Fibroblast of gingiva (primary cell): ENCODE data around the gene GTF2H4.
"Not testable (repeated sequence)": the region's sequence is repeated elsewhere in the genome, so short reads cannot be mapped to it uniquely, and the experiment has no call there.

Experiments
- DNase-seq: peaks from one replicate; pipeline ENCODE4 v3.0.0-alpha.2; 2011; ENCODE audit warnings: low read depth

GTF2H4 gene

DNA sequence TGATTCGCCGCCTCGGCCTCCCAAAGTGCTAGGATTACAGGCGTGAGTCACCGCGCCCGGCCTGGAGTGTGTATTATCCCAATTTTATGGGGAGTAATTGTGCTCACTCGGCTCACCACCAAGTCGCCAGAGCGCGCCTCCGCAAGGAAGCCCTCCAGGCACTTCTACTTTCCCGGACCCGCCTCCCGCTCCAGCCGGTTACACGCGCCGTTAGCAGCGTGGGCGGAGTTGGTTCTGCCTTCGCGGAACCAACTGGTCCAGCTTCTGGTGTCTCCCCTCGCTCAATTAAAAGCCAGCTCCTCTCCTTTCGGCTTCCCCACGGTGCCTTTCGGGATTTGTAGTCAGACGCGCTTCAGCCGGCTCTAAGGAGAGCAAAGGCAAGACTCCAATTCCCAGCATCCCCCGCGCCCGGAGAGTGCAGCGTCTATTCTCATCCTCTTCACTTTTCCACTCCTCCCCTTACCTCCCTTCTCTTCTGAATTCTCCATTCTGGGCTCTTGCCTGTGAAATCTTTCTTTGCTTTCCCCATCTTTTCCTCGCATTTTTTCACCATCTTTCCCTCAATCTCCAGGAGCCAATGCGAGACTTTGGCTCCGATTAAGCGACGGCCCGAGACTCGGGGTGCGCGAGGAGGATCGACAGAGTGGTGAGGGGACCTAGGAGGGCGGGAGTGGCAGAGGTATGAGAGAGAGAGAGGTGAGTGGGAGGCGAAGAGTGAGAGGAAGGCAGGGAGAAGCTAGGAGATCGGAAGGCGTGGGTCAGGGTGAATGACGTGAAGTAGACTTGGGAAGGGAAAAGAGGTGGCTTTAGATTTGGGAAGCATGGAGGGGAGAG is at the start of gene GTF2H4:
GTF2H4 (plus strand) TSS at position 450 of the 834 bp plus-strand sequence.
- DNase-seq, result peak; percentile 98

DNA sequence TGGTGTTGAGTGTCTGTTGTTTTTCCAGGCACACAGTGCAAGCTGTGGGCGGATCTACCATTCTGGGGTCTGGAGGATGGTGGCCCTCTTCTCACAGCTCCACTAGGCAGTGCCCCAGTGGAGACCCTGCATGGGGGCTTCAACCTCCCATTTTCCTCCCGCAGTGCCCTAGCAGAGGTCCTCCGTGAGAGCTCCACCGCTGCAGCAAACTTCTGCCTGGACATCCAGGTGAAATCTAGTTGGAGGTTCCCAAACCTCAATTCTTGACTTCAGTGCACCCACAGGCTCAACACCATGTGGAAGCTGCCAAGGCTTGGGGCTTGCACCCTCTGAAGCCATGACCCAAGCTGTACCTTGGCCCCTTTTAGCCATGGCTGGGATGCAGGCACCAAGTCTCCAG is 48.3 kb upstream of the GTF2H4 start:
- not testable (repeated sequence) for DNase-seq

DNA sequence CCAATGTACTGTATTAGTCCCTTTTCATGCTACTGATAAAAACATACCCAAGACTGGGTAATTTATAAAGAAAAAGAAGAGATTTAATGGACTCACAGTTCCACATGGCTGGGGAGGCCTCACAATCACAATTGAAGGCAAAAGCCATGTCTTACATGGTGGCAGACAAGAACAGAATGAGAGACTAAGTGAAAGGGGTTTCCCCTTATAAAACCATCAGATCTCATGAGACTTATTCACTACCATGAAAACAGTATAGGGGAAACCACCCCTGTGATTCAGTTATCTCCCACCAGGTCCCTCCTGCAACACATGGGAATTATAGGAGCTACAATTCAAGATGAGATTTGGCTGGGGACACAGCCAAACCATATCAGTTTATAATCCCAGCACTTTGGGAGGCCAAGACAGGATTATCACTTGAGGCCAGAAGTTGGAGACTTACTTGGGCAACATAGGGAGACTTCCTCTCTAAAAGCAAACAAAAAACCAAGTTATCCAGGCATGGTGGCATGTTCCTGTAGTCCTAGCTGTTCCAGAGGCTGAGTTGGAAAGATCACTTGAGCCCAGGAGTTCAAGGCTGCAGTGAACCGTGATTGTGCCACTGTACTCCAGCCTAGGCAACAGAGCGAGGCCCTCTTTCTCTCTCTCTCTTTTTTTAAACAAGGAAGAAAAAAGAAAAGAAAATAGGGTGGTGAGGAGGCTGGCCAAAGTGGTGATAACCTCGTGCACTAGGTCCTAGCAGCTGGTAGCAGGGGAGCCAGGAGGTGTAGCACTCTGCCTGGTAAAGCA is 46.6 kb upstream of the GTF2H4 start:
- no peak for DNase-seq

DNA sequence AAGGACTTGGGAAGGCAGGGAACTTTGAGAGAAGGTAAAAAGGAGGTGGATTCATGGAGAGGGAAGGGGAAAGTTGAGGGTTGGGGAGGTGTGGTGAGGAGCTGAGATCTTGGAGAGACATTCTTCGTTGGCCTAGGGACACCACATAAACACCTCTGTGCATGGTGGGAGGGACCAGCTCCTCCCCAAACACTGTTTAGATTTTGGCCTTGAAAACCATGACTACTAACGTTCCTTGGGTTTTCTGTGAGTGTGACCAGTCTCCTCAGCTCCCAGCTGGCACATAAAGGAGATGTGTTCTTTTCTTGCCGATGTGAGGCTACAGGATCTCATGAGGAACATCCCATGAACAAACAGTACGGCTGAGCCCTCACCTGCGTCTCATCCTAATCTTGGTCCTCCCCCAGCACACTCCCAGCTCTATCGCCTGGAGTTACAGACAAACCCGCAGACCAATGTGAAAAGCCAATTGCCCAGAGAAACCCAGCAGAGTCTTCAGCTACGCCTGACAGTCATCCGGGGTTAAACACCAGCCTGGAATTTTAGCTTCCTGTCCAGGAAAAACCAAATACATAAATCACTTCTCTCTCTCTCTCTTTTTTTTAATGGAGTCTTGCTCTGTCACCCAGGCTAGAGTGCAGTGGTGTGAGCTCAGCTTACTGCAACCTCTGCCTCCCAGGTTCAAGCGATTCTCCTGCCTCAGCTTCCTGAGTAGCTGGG is 45.7 kb upstream of the GTF2H4 start:
- DNase-seq, result no peak

DNA sequence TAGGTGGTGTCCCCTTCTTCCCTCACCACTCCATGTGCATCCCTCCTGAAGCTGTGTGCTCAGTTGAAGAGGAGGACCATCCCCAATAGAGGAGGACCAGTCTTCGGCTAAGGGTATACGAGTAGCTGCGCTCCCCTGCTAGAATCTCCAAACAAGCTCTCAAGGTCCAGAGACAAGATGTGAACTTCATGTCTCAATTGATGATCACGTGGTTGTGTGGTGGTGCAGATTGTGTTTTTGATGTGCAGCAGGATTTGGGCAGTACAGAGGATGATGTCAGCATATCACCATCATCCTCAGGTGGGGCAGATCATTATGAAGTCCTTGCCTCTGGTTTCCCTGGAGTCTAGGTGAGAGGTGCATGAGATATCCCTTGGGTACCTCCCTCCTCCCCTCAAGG is 43.7 kb upstream of the GTF2H4 start:
- DNase-seq, result no peak

DNA sequence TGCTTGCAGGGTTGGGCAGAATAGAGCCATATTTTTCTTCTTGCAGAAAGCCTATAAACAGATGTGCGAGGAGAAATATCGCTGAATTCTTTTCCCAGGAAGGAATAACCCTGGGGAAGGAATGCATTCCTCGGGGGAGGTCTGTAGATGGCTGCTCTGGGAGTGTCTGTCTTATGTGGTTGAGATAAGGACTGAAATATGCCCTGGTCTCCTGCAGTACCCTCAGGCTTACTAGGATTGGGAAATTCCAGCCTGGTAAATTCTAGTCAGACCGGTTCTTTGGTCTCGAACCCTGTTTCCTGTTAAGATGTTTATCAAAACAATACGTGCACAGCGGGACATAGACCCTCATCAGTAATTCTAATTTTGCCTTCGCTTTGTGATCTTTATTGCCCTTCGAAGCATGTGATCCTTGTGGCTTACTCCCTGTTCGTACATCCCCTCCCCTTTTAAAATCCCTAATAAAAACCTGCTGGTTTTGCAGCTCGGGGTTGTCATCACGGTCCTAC is 38.7 kb upstream of the GTF2H4 start:
- not testable (repeated sequence) for DNase-seq

DNA sequence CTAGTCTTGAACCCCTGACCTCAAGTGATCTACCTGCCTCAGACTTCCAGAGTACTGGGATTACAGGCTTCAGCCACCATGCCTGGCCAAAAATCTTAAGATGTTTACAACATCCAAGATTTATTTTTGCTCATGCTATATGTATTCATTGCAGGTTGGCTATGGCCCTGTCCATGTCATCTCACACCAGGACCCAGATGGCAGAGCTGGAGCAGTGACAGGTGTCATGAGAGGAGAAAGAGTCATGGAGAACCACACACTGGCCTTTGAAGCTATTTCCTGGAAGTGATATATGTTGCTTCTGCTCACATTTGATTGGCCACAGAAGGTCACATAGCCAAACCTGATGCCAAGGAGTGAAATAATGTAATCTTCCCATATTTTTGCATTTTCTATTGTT is 37.5 kb upstream of the GTF2H4 start:
- DNase-seq, result no peak

DNA sequence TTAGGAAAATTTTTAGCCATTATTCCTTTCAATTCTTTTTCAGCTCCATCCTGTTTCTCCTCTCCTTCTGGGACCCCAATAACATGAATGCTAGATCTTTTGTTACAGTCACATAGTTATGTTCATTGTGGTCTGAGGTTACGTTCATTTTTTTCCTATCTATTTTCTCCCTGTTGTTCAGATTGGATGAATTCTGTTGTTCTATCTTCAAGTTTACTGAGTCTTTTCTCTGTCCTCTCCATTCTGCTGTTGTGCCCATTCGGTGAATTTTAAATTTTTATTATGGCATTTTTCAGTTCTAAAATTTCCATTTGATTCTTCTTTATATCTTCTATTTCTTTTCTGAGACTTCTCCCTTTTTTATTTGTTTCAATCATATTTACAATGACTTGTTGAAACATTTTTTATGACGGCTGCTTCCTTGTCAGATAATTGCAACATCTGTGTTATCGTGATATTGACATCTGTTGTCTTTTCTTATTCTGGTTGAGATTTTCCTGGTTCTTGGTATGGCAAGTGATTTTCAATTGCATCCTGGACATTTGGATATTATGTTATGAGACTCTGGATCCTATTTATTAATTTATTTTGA is 36.3 kb upstream of the GTF2H4 start:
- no peak for DNase-seq

DNA sequence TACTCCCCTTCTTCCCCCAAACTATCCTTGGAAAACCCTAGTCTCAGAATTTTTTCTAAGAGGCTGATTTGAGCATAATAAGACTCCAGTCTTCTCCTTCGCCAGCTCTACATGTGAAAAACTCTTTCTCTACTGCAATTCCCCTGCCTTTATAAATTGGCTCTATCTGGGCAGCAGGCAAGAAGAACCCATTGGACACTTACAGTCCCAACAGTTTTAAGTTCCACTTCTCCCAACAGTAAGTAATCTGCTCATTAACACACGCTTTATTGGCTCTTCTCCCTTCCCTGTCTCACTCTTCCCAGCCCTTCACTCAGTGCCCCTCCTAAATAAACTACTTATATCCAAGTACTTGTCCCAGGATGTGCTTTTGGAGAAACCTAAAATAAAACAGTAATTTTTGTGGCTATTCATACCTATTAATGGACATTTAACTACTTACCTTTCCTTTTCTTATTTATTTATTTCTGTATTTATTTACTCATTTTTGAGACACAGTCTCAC is 34.8 kb upstream of the GTF2H4 start:
- no peak for DNase-seq

DNA sequence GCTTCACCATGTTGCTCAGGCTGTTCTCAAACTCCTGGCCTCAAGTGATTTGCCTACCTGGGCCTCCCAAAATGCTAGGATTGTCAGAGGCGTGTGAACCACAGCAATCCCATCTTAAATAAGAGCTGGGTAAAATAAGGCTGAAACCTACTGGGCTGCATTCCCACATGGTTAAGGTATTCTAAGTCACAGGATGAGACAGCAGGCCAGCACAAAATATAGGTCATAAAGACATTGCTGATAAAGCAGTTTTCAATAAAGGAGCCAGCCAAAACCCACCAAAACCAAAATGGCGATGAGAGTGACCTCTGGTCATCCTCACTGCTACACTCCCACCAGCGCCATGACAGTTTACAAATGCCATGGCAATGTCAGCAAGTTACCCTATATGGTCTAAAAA is 34.2 kb upstream of the GTF2H4 start:
- not testable (repeated sequence) for DNase-seq

DNA sequence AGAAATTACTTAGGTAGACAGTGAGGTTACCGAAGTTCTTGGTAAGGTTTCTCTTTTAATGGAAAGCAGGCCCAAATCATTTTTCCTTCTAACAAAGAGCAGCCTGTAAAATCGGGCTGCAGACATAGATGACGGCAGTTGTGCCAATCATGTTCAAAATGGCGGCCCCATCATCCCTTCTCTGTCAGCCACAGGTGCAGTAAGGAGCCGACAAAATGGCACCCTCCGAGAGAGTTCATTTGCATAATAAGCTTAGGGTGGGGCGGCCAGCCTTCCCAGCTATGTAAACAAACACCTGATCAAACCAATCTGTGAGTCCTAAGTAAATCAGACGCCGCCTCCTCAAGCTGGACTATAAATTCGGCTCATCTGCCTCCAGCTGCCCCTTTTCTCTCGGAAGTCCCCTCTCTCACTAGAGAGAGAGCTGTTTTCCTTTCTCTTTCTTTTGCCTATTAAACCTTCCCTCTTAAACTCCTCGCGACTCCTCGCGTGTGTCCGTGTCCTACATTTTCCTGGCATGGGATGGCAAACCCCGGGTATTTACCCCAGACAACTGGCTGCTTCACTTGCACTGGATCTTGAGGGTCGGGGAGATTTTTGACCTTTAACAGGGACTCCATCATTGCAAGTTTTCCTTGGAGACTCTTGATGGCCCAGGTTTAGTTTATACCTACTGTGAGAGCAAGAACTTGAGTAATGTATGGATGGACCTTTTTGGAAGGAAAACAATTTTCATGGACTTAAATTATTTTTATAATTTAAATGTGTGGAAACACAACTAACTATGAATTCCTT is 32.6 kb upstream of the GTF2H4 start:
- no peak for DNase-seq

DNA sequence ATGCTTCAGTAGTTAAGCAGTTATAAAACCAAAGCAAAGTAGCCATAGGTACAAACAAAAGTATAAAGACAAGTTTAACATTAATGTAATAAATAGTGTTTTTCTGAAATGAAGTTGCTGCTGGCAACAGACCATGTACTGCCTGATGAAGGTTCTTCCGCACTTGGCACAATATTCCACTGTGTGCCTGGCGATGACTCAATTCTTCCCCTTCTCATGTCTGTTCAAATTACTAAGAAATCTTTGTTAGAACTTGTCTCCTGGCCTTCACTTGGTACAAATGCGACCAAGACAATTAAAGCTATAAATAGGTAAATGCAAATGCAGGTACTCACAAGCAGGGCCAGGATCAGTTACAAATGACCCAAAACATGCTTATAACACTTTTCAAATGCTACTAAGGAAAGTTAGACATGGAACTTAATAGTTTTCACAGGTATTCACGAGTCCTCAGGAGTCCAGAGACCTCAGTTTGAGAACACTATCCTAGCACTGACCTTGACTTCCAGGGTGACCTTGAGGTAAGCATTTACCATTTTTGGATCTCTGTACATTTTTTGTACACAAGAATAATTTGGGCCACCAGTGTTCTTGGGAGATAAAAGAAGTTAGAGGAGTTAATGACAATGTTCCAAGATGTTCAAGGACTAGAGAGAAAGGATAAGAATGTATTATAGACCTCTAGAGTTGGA is 31.8 kb upstream of the GTF2H4 start:
- DNase-seq, result peak; percentile 75

DNA sequence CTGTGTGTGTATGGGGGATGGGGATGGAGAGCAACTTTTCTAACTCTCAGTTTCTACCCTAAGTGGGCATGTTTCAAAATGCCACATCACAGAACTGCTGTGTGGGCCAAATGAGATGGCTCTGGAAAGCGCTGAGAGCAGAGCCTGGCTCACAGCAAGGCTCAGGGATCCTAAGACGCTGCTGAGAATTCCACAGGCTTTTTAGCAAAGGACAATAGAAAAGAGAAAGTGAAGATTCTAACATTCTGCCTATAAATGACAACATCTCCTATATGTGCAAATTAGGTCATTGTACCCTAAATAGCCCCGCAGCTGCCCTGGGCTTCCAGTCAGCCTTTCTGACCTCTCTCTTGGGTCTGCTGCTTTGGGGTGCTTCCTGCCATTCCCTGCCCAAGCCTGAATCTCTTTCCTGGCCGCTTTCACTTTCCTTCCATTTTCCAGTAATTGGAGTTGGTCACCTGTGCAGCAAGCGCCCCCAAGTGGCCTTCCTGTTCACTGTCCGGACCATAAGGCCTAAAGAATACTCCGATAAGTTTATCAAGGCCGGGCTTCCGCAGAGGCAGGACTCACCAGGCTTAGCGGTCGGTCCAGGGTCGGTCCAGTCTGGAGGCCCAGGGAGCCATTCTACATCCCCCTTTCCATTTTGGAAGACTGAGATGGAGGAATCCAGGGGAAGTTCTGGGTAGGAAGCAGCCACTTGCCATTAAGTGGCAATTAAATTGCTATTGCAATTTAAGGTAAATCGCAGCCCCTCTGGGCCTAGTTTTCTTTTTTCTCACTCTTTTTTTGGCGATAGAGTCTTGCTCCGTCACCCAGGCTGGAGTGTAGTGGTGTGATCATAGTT is 30.4 kb upstream of the GTF2H4 start:
- peak; percentile 84 for DNase-seq

DNA sequence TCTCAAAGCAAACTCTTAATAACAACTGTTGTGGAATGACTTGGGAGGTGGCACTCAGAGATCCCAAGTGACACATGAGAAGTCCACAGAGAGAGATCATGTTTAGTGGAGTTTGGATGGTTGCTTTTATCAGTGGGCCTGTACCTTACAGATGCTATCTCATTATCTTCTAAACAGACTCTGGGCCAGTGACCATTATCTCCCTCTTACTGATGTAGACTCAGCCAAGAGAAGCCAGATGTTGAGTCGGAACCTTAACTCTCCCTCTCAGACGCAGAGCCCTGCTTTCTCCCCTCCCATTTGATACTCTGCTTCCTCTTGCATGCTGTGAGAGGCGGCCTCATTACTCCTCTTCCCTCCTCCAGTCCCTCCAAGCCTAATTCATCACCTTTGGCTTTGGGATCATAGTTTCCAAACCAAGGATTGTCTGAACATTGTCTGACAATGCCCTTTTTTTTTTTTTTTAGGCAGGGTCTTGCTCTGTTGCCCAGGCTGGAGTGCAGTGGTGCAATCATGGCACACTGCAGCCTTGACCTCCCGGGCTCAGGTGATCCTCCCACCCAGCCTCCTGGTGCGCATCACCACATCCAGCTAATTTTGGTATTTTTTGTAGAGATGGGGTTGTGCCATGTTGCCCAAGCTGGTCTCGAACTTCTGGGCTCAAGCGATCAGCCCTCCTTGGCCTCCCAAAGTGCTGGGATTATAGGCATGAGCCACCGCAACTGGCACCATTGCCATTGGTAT is 28.2 kb upstream of the GTF2H4 start:
- no peak for DNase-seq

DNA sequence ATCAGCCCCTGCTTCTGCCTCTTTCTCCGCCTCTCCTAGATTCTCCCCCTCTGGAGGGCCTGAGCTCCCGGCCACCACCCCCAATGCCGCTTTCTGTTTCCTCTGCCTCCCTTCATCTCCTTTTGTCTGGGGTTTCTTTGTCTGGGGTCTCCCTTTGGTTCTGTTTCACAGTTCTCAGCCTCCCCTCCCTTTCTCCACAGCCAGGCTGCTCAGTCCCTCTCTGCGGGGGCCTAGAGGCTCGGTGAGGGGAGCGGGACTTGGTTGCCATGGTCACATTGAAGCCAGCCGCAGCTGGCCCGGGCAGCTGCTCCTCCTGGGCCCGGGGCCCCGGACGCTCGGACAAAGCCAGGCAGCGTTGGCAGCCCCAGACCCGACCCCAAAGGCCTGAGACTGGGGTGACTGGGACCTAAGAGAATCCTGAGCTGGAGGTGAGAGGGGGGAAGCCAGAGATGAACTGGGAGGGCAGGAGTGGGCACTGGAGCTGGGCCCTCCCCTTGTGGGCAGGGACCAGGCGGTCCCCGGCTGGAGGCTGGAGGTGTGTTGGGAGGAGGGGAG is 27.2 kb upstream of the GTF2H4 start:
- no peak for DNase-seq

DNA sequence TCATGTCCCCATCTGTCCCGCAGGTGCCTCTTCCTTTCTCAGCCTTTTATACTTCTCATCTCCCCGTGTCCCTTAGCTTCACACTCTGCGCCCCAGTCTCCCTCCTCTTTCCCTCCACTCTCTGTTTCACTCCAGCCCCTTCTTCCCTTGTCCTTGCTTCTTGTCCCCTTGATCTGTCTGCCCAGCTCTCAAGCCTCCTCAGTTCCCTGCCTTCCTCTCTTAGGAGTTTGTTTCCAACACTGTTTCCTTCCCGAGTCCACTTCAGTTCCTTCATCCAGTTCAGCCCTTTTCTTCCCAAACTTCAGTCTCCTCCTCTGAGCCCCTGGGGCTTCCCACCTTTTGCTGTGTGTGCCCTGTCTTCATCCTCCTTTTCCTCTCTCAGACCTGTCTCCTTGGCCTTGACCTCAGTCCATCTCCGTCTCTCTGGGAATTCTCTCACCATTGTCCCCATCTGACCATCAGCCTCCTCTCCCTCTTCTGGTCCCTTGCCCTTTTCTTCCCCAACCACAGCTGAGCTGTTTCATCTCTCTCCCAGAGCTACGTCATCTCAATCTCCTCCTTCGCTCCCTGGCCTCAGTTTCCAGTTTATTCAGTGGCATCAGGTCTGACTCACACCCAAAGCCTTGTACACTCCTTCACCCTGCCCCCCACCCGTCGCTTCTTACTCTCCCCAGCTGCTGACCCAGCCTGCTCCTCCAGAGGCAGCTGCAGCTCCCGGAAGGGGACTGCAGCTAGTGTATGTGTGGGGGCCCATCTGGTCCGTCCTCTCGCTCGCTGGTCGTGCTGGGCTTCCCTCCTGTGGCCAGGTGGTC is 26.4 kb upstream of the GTF2H4 start:
- no peak for DNase-seq

DNA sequence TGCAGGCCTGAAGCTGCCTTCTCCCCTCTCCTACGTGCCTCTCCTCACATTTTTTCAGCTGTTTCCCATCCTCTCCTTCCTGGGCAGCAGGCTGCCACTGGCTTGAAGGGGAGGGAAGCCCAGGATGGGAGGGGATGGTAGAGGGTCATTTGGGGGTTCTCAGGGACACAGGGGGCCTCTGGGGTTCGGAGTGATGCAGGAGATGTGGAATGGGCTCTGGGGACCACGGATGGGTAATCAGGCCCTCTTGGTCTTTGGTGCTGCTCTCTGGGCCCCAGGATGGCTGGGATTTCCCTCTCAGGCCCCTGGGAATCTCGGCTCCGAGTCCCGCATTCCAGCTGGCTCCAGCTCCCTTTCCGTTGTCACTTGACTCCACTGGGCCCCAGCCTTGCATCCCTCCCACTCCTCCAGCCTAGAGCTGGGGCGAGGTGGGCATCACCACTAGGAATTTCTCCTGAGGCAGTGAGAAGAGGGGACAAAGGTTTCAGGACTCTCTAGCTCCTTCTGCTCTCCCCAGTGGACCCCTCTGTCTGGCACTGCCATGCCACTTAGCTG is 25.7 kb upstream of the GTF2H4 start:
- no peak for DNase-seq
